ENCODE measurements around the gene RNF223.

DNA sequence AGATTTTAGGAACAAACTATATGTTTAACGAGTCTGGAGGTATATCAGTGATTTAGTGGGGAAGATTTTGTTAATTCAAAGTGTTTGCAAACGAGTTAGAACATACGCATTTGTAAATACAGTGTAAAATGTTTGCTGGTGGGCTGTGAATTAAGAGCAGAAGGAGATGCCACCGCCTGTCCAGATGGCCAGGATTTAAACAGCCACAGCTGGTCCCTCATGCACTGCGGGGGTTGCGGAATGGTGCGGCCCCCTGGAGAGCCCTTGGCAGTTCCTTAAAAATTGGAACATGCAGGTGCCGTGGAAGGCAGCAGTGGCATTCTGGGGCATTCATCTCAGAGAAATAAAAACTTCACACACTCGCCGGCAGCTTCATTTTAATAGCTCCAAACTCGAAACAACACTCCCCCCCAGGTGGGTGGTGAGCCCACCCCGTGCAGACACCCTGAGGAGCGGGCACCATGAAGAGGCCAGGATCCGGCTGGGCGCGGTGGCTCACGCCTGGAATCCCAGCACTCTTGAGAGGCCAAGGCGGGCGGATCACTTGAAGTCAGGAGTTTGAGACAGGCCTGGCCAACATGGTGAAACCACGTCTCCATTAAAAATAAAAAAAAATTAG is 45.3 kb upstream of the RNF223 start:
- TF ChIP-seq MYC (IDR thresholded peaks at IDR 0.05; ENCODE audit: low read depth, low read length), result no peak
- no peak for TF ChIP-seq POLR2A (IDR thresholded peaks at IDR 0.05; ENCODE audit: low read depth, low read length)
- TF ChIP-seq FOS (IDR thresholded peaks at IDR 0.05; ENCODE audit: borderline replicate concordance, insufficient read depth, low read length), result no peak
